GM20000 (cell line): ENCODE measurements around the gene PARVA.

ENCODE experiments used
- DNase-seq: peaks from one replicate; pipeline ENCODE4 v3.0.0; 2012; ENCODE audit warnings: low spot score
- TF ChIP-seq, protein P1 (sequence below): IDR thresholded peaks from 2 replicates; pipeline ENCODE4 v1.5.1; 2012; ENCODE audit warnings: mild to moderate bottlenecking, control low read depth; ENCODE audit errors: extremely low read depth, missing control alignments

The PARVA gene

DNA sequence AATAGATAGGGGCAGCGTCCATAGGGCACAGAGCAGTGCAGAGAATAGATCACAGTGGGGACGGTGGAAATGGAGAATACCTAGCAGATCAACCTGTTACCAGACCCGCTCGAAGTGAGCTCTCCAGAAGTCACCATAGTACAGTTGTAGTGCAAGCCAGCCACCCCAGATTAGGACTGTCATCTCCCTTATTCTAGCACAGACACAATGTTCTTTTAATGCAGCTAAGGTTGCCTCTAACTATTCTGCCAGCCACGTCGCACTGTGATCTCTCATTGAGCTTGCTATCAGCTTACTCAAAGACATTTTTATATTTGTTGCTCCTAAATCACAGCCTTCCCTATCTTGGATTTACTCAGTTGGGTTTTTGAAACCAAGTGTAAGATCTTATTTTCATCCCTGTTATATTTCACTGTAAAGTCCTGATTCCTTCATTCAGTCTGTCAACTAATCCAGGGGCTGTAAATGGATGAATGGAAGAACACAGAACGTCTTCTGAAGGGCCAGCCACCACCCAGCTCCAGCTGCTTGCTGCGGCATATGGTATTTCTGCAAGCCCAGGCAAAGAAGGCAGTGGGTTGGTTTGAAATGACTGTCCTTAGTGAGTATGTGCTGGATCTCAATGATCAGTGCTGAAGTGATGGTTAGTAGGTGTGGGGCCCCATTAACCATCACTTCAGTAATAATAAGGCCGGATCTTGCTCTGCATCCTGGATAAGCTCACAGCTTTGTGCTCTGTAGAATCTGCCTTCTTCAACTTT is 3.4 kb downstream of the PARVA start:
- no peak for DNase-seq
- TF ChIP-seq, protein P1, sequence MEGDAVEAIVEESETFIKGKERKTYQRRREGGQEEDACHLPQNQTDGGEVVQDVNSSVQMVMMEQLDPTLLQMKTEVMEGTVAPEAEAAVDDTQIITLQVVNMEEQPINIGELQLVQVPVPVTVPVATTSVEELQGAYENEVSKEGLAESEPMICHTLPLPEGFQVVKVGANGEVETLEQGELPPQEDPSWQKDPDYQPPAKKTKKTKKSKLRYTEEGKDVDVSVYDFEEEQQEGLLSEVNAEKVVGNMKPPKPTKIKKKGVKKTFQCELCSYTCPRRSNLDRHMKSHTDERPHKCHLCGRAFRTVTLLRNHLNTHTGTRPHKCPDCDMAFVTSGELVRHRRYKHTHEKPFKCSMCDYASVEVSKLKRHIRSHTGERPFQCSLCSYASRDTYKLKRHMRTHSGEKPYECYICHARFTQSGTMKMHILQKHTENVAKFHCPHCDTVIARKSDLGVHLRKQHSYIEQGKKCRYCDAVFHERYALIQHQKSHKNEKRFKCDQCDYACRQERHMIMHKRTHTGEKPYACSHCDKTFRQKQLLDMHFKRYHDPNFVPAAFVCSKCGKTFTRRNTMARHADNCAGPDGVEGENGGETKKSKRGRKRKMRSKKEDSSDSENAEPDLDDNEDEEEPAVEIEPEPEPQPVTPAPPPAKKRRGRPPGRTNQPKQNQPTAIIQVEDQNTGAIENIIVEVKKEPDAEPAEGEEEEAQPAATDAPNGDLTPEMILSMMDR, result no peak

DNA sequence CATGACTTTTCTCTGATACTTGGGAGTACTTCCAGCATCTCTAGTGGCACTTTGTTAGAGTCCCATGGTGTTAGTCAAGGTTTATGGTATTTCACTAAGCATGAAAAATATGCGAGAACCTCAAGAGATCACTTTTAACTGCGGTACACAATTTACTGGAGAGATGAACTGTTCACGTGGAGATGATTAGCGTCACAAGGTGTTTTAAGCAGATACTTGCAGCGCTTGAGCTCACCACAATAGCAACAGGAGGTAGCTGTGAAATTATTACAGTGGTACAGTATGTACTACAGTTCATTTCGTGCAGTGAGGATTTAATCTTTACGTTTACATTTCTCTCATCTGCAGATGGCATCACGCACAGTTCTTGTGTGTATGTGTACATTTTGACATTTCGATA is 4.5 kb downstream of the PARVA start:
- no peak for DNase-seq
- TF ChIP-seq, protein P1, result no peak

- TF ChIP-seq, protein P1, result no peak
Observed at GRCh38 chr11:12382451-12382850, 5.1 kb downstream of the PARVA start.

DNA sequence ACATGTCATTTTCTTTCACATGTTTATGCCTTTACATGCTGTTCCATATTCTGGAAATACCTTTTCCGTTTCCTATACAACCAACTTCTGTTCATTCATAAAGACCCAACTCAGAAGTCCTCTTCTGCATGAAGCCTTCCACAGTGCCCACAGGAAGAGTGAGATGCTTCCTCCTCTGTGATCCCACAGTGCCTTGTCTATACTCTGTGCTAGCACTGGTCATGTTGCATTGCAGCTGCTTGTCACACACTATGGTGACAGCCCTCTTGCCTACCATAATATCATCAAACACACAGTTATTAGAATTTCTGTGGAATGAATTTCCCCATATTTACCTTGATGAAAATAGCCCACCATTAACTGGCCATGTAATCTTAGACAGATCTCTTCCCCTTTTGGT is 8.9 kb downstream of the PARVA start:
- DNase-seq, result no peak
- TF ChIP-seq, protein P1, result no peak

More at GRCh38 chr11:12382451-12382850, 5.1 kb downstream of the PARVA start:
- no peak for DNase-seq

GRCh38 chr11:12386745-12387144 is 9.4 kb downstream of the PARVA start:
- DNase-seq, result no peak
- TF ChIP-seq, protein P1, result no peak

DNA sequence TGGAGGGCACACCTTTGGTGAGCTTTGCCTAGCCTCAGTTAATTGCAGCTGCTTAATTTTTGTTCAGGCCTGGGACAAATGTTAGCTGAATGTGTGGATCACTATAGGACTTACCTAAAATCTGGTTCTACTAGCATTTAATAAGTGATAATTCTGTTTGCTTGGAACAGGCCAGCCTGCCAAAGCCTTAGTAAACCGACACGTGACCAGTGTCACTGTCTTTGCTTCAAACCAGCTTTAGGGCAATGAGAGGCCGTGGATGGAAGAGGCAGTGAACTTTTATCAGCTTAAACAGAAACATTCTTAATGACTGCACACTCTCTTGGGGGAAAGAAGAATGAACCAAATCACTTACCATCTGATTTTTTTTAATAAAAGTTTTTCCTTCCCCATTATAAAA is 10.8 kb downstream of the PARVA start:
- TF ChIP-seq, protein P1, result no peak
- DNase-seq, result no peak

GRCh38 chr11:12388939-12389670 is 11.7 kb downstream of the PARVA start:
- TF ChIP-seq, protein P1, result no peak
- no peak for DNase-seq
